ENCODE measurements around the gene EYA4.

- no peak for TF ChIP-seq FOXP1 (CRISPR knock-in tag; IDR thresholded peaks at IDR 0.05; ENCODE audit: borderline replicate concordance)
- no peak for TF ChIP-seq FOXP4 (CRISPR knock-in tag; IDR thresholded peaks at IDR 0.05)
- no peak for TF ChIP-seq TEAD4 (CRISPR knock-in tag; IDR thresholded peaks at IDR 0.05)
- TF ChIP-seq CTCF (IDR thresholded peaks at IDR 0.05), result no peak
- no peak for TF ChIP-seq PRDM15 (CRISPR knock-in tag; IDR thresholded peaks at IDR 0.05)
- no peak for TF ChIP-seq OVOL2 (CRISPR knock-in tag; IDR thresholded peaks at IDR 0.05; ENCODE audit: borderline replicate concordance)
- no peak for TF ChIP-seq JUN (CRISPR knock-in tag; IDR thresholded peaks at IDR 0.05)
- TF ChIP-seq MAX (CRISPR knock-in tag; IDR thresholded peaks at IDR 0.05), result no peak
- no peak for TF ChIP-seq CREM (CRISPR knock-in tag; IDR thresholded peaks at IDR 0.05)
- no peak for TF ChIP-seq AR (CRISPR knock-in tag; IDR thresholded peaks at IDR 0.05)
These were observed 110.9 kb downstream of the EYA4 start for GRCh38 chr6:133352046-133352445.
